GM18520 (cell line): ENCODE data around the gene TEX52.
A peak's percentile ranks its signal among the peaks of the same experiment; 100 is the strongest.

Experiments used
- ATAC-seq: cut with Tn5 transposase; IDR thresholded peaks from one replicate; pipeline ENCODE4 v1.9.1; 2021; ENCODE audit not compliant: unreplicated experiment

The TEX52 gene

DNA sequence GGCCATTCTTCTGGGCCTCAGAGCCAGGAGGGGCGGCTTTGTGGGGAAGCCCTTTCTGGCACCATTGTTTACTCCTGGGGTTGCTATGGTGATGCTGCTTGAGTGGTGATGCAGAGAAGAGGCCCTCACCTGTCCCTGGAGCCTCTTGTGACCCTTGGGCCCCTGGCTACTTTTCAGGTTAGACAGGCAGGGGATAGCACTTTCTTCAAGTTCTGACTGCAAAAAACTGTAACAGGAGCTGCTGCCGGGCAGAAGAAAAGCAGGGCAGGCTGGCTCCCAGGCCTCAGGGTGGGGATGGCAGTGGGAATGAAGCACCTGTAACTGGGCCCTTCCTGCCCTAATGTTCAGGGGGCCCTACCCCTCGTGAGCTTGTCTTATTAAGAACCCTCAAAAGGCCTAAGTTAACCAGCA is at the start of gene TEX52:
TEX52 (minus strand) TSS at position 19 of the 411 bp plus-strand sequence; CDS start at position 6, 13 bp downstream.
- no peak for ATAC-seq

DNA sequence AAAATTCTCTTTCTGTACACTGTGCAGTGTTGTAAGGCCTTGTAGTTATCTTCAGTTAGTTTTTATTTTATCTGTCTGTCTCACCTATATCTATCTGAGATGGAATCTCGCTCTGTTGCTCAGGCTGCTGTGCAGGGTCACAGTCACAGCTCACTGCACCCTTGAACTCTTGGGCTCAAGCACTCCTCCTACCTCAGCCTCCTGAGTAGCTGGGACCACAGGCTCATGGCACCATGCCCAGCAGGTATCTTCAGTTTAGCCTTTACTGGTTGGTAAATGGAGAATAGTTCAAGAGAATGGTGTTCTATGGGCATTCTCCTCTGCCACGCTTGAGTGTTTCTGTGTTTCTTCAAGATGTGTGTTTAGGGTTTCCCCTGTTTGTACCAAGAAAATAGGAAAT is 47.4 kb upstream of the TEX52 start:
- ATAC-seq = no peak

DNA sequence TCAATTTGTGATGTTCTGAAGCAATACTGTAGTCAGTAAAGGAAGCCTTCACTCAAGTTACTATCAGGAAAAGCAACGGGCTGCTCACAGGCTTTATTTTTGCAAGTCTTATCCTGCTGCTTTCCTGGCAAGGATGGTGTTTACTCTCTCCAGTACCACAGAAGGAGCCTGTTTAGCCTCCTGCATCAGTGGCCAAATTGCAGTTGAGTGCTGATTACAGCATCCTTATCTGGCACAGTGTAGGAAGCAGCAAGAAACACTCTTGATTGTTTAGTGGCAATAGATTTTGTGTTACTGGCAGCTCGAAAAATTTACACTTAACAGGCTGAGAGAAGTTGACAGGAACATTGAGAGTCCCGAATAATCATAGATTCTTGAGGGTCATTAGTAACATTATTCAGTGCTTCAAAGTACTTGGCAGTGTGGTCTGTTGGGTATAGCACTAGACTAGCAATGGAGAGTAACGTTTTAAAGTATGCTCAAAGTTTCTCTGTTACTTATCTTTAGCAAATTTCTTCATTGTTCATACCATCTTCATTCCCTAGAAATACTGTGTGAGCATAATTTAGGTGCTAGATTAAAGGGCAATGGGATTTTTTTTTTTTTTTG is 45.5 kb upstream of the TEX52 start:
- ATAC-seq = no peak

DNA sequence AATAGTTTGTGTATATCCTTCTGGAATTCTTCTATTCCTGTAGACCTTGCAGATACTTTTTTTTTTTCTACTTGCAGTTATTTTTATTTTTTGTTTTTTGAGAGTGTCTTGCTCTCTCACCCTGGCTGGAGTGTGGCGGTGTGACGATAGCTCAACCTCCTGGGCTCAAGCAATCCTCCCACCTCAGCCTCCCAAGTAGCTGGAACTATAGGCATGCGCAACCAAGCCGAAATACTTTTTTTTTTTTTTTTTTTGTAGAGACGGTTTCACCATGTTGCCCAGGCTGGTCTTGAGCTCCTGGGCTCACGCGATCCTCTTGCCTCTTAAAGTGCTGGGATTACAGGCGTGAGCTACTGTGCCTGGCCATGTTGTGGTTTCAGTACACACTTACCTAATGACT is 43.8 kb upstream of the TEX52 start:
- ATAC-seq = no peak

DNA sequence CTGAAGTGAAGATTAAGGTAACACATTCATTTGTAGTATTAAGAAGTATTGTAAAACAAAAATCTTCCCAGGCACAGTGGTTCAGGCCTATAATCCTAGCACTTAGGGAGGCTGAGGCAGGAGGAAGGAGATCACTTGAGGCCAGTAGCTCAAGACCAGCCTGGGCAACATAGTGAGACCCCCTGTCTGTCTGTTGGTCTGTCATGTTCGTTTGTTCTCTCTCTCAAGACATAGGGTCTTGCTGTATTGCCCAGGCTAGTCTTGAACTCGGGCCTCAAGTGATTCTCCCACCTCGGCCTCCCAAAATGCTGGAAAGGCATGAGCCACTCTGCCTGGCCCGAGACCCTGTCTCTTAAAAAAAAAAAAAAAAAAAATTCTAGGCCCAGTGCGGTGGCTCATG is 40.6 kb upstream of the TEX52 start:
- no peak for ATAC-seq

DNA sequence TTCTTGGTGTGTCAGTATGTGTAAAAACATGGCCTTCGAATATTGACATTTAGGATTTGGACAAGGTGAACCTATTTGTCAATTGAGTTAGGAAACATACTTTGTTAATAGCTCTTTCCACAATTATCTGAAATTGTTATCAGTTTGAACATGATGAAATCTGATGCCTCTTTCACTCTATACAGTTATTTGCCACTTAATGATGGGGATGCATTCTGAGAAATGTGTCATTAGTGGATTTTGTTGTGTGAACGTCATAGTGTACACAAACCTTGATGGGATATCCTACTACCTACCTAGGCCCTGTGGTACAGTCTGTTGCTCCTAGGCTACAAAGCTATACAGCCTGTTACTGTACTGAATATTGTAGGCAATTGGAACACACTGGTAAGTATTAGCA is 38.7 kb upstream of the TEX52 start:
- no peak for ATAC-seq

DNA sequence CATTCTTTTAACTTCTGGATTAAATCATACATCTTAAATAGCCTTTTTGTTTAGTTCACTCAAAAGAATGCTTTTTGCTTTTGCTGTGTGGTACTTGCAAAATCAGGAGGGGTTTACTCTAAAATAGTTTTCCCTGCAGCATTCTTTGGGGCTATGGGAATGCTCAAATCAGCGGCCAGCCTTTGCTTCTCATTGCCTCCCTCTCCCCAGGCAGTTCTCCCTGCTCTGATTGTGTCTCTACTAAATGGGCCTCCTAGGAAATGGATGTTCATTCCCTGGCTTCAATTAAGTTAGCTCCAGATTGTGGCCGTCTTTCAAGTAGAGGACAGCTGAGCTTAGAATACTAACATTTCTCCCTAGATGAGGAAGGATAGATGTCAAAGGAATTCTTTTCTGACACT is 38.2 kb upstream of the TEX52 start:
- no peak for ATAC-seq

DNA sequence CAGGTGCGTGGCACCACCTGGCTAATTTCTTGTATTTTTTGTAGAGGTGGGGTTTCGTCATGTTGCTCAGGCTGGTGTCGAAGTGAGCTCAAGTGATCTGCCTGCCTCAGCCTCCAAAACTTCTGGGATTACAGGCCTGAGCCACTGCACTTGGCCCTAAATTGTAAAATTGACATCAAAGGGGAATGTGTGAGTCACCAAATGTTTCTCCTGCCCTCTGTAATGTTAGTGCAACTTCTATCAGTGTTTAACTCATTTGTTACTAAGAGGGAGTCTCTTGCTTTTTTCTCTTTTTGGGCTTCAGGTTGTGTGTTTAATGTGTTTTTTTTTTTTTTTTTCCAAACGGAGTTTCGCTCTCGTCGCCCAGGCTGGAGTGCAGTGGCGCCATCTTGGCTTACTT is 36.2 kb upstream of the TEX52 start:
- ATAC-seq = no peak

DNA sequence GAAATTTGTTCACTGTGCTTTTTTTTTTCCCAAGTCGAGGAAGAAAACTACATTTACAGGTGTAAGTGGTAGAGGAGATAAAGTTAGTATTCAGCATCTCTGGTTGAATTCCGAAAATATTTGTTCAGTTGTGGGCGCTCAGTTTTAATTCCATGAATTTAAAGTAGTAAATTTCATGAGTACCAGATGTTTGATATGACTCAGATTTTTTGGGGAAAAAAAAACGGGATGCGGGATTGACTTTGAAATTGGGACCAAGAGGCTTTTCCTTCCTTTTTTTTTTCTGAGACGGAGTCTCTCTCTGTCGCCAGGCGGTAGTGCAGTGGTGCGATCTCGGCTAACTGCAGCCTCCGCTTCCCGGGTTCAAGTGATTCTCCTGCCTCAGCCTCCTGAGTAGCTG is 35.4 kb upstream of the TEX52 start:
- ATAC-seq = no peak

DNA sequence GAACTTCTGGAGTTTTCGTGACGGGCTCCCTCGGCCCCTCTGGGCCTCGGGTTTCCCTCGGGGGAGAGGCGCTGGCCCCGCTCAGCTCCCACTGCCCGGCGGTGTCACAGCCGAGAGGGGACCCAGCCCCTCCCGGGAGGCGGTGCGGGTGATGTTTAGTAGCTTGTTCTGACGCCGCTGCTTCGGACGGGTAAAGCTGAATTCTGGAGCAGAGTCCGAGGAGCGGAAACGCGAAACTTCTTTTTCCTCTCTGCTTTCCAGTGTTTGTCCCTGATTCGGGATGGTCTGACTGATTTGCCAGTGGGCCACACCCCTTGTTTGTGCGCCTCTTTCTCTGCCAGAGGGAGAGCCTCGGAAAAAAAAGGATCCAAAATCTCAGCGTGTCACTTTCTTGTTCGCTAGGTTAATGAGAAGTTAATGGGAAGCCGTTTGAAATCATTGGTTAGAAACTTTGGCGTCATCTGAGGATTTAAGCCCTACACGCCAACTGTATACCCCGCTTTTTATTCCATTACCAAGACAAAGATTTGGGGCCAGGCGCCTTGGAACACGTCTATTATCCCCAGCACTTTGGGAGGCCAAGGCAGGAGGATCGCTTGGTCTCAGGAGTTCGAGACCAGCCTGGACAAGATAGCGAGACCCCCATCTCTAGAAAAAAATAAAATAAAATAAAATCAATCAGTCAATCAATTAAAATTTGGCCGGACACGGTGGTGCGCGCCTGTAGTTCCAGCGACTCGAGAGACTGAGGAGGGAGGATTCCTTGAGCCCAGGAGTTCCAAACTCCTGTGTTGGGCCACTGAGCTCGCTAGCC is 34.6 kb upstream of the TEX52 start:
- ATAC-seq = no peak

DNA sequence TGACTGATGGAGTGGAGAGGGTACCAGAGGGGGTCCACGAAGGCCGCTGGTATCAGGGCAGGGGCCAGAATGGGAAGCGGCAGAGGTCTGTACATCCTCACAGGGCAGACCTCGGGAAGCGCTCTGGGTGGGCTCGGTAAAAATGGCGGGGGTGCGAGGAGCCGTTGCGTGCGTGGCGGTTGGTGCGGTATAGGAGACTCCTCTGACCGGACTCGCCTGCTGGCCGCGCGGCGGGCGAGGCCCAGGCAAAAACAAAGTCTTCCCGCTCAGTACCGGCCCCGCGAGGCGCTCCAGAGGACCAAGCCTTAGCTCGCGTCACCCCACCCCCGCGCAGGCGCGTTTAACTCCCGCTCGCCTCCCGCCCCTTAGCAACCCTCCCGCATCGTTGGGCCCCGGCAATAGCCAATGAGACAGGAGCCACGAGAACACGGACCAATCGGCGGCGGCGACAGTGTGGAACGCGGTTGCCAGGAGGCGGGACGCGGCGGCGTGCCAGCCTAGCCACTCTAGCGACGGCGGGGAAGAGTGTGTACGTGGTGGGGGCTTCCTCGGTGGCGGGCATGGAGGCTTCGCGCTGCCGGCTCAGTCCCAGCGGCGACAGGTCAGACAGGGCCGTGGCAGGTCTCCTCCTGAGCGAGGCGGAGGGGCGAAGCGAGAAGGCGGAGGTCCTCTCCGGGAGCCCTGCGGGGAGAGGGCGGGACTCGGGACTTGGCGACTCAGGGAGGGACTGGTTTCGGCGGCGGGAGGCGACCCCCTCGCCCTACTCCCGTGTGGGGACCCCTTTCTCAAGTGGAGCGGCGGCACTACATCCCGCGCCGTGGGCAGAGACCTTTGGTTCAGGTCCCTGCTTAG is 33.8 kb upstream of the TEX52 start, which contains the start of gene TULP3:
TULP3 (plus strand) TSS at position 504 of the 852 bp plus-strand sequence; CDS start at position 561, 57 bp downstream.
- ATAC-seq = peak; percentile 94

DNA sequence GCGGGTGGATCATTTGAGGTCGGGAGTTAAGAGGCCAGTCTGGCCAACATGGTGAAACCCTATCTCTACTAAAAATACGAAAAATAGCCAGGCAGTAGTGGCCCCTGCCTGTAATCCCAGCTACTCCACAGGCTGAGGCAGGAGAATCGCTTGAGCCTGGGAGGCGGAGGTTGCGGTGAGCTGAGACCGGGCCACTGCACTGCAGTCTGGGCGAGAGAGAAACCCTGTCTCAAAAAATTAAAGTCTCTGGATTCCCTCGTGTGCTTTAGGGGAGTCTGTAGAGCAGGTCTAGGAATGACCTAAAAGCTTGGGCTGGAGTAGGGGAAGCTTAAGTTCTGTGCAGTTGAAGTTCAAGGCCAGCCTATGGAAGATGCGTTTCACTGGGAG is 33.2 kb upstream of the TEX52 start:
- ATAC-seq = no peak

DNA sequence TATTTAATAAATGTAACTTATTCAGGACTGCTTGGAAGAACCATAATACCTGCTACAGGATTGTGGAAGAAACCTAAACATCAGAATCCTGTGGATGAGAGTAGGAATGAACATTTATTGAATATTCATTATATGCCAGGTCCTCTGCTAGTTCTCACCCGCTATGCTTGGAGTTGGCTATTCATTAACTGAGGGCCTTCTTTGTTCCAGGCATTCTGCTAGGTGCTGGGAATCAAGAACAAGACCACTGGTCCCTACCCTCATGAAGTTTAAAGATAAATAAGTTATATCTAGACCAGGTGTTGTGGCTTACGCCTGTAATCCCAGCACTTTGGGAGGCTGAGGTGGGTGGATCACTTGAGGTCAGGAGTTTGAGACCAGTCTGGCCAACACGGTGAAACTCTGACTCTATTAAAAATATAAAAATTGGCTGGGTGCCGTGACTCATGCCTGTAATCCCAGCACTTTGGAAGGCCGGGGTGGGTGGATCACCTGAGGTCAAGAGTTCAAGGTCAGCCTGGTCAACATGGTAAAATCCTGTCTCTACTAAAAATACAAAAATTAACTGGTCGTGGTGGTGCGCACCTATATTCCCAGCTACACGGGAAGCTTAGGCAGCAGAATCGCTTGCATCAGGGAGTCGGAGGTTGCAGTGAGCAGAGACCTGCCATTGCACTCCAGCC is 30.1 kb upstream of the TEX52 start:
- ATAC-seq = no peak

DNA sequence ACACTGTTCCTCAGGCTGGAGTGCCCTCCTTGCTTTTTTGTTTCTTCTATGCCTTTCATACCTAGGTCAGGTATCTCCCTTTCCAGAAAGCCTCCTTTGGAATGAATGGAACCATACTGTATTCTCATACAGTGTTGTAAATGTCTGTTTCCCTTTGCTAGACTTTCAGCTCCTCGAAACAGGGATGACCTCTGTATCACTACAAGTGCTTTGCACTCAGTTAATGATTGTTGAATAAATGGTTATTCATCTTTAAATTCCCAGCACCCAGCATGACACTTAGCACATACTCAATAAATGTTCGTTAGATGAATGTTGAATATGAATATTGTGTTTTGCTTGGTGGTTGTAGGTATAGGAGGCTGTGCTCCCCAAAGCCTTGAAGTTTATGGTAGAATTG is 28.0 kb upstream of the TEX52 start:
- no peak for ATAC-seq

DNA sequence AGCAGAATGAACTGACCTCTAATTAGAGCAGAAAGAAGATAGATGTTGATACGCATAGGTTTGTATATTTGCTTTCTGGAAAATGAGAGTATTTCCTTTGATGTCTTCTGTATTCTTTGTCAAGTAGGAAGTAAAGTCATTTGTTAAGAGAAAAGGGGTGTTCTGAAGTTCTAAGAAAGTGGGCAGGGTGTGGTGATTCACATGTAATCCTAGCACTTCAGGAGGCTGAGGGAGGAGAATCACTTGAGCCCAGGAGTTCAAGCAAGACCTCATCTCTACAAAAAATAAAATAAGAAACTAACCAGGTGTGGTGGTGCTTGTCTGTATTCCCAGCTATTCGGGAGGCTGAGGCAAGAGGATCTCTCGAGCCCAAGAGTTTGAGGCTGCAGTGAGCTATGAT is 23.0 kb upstream of the TEX52 start:
- no peak for ATAC-seq

DNA sequence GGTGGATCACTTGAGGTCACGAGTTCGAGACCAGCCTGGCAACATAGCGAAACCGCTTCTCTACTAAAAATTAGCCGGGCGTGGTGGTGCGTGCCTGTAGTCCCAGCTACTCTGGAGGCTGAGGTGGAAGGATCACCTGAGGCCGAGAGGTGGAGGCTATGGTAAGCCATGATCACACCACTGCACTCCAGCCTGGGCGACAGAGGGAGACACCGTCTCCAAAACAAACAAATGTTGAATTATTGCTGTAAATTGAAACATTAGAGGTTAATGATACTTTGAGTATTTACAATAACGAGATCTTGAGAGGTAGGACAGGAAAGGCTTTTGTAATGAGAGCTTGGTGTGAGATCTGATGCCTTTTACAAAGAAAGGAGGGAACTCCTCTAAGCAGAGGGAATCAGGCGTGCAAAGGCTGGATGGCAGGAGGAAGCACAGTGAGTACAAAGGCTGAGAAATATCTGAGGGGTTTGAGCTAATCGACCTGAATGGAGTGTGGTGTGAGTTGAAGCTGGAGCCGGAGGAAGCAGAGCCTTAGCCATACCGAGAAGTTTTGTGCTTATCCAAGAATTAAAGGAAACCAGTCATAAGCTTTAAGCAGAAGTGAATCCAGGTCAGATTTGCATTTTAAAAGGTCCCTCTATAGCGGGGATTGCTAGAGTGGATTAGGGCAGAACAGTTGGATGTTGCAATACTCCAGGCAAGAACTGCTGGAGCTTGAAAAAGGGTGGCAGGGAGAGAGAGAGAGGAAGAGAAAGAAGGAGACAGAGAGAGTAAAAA is 21.3 kb upstream of the TEX52 start:
- ATAC-seq = no peak

DNA sequence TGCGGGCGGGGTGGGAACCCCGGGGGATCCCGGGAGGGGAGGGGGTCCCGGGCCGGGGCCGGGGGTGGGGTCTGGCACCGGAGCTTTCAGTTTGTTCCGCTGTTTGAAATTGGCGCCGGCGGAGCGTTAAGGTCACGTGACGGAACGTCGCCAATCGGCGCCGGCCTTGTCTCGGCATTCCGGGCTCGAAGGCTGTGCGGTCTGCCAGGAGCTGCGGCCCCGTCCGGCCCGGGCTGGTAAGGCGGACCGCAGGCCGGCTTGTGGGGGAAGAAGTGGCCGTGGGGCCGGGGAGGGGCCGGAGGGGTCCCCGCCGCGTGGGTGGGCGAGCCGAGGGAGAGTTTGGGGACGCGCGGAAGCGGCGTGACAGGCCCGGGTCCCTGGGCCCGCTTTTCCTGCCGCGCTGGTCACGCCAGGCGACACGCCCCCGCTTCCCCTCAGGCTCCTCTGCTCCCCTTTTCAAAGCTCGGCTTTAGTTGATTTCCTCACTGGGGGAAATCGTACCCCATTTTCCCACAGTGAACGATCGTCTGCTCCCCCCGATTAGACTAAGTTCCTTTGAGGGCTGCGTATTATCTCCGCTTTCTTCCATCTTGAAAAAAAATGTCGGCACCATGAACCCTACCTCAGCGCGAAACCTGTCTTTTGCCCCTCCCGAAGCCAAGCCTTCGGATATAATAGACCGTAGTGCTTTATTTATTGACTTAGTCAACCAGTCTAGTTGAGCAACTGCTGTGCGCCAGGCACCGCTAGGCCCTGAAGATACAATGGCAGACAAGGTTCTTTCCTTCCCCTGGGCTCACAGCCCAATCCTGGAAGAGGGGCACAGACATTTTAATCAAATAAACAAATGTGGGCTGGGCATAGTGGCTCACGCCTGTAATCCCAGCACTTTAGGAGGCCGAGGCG is 20.5 kb upstream of the TEX52 start, which contains the start of the genes FOXM1 and RHNO1:
FOXM1 (minus strand) TSS at position 128 of the 906 bp plus-strand sequence. CDS start 2,696 bp downstream, outside the sequence.
RHNO1 (plus strand) TSS at position 177 of the 906 bp plus-strand sequence. CDS start 8,144 bp downstream, outside the sequence.
- ATAC-seq = peak; percentile 70

DNA sequence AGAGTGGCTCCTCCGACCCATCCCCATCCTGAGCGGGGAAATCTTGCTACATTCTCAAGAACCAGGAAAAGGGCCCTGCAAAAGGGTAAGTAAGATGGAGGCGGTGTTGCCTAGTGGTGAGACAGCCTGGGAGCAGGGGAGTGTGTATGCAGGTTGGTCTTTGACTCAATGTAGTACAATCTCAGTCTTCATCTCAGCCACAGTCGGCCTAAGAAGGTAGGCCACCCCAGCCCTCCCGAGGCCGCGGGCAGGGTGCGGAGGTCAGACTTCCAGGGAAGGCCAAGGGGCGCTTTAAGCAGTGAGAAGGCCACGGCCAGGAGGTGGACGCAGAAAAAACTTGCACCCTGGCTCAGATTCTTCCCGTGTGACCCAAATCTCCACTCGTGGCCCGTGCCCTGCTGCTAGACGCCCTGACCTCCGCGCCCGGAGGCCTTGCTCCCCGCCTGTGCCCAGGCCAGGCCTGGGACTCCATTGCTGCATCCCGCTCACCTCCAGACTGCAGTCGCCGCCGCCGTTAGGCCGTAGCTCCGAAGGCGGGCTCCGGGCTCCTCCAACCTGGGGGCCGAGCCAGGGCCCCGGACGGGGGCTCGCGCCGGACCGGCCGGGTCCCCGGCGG is 19.7 kb upstream of the TEX52 start:
- ATAC-seq = no peak
